Choroid plexus epithelial cell (primary cell): ENCODE results near the gene CENPU.
"Not testable (repeated sequence)": the region's sequence is repeated elsewhere in the genome, so short reads cannot be mapped to it uniquely, and the experiment has no call there.

Experiments
- DNase-seq: peaks from one replicate; pipeline ENCODE4 v3.0.0-alpha.2; 2010; ENCODE audit warnings: low read depth
- H3K4me3 ChIP-seq: 2 replicates; pipeline ENCODE4 v1.5.1; 2011; ENCODE audit warnings: low read depth, mild to moderate bottlenecking, control low read depth, low read length, moderate library complexity
- CTCF ChIP-seq: conservative IDR thresholded peaks from 2 replicates; pipeline ENCODE4 v1.5.1; 2011; ENCODE audit warnings: low read depth, mild to moderate bottlenecking, control low read depth, inconsistent platforms, low read length, moderate library complexity

The CENPU gene

GRCh38 chr4:184744236-184744635 is 10.3 kb upstream of the CENPU start:
- no peak for DNase-seq
- TF ChIP-seq CTCF, result no peak
- no peak overlapping the region for H3K4me3 ChIP-seq

DNA sequence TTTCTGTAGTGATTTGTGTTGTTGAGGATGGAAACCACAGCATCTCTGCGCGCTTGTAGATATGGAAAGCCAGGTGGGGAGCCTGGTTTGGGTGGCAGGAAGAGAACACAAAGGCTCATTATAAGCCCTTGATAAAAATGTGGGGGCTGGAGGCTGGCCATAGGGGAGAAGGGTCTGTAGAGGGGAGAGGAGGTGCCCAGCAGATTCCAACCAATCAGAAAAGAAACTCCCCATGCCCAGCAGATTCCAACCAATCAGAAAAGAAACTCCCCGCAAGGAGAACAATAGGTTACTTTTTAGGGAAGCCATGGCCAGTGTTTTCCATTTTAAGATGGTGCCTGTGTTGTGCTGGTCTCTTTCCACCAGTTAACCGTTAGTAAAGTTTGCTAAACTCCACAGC is 9.8 kb upstream of the CENPU start:
- no peak for TF ChIP-seq CTCF
- DNase-seq, result no peak
- no peak overlapping the region for H3K4me3 ChIP-seq

GRCh38 chr4:184741651-184742050 is 7.8 kb upstream of the CENPU start:
- not testable (repeated sequence) for H3K4me3 ChIP-seq, DNase-seq

GRCh38 chr4:184740980-184741391 is 7.1 kb upstream of the CENPU start:
- no peak overlapping the region for H3K4me3 ChIP-seq
- no peak for TF ChIP-seq CTCF
- DNase-seq, result no peak

GRCh38 chr4:184739575-184739974 is 5.7 kb upstream of the CENPU start:
- not testable (repeated sequence) for DNase-seq, H3K4me3 ChIP-seq

- TF ChIP-seq CTCF, result no peak
- no peak for DNase-seq
- H3K4me3 ChIP-seq, result peak overlapping the region; percentile 89
These were observed 862 bp upstream of the CENPU start for GRCh38 chr4:184734758-184735157.

GRCh38 chr4:184732126-184732525 is 1.8 kb downstream of the CENPU start:
- no peak for TF ChIP-seq CTCF
- no peak for DNase-seq
- H3K4me3 ChIP-seq, result no peak overlapping the region

- TF ChIP-seq CTCF, result no peak
- H3K4me3 ChIP-seq, result no peak overlapping the region
- DNase-seq, result no peak
These were observed 2.8 kb downstream of the CENPU start for GRCh38 chr4:184731056-184731455.
